HTERT RPE-1 (cell line): ENCODE measurements around the gene CCNYL1.
"Not testable (repeated sequence)": the region's sequence is repeated elsewhere in the genome, so short reads cannot be mapped to it uniquely, and the experiment has no call there.

Experiments used
- in situ Hi-C: fragments of 300-500 bp; cut with MboI; formaldehyde crosslinking; loops from 4 replicates; pipeline ENCODE4 v1.14.3; 2020; ENCODE audit warnings: low sequenced_read_pairs

The CCNYL1 gene

GRCh38 chr2:207710814-207711740 is at the start of gene CCNYL1:
TSS of gene CCNYL1 (plus strand) at chr2:207711640. CDS start at chr2:207711897, 257 bp downstream.
- in situ Hi-C loops = no loop called here

GRCh38 chr2:207662203-207662602 is 49.2 kb upstream of the CCNYL1 start:
- in situ Hi-C loops = no loop called here

GRCh38 chr2:207663870-207664545 is 47.4 kb upstream of the CCNYL1 start:
- in situ Hi-C loops = no loop called here

- in situ Hi-C loops = no loop called here
Observed at GRCh38 chr2:207670887-207671286, 40.6 kb upstream of the CCNYL1 start.

GRCh38 chr2:207673431-207673830 is 38.0 kb upstream of the CCNYL1 start:
- in situ Hi-C loops = no loop called here

- in situ Hi-C loops = no loop called here
Observed at GRCh38 chr2:207674266-207674774, 37.1 kb upstream of the CCNYL1 start.

GRCh38 chr2:207674826-207675225 is 36.6 kb upstream of the CCNYL1 start:
- in situ Hi-C loops = no loop called here

- in situ Hi-C loops = no loop called here
Observed at GRCh38 chr2:207676827-207677354, 34.5 kb upstream of the CCNYL1 start.

GRCh38 chr2:207681431-207681830 is 30.0 kb upstream of the CCNYL1 start:
- in situ Hi-C loops = no loop called here

GRCh38 chr2:207682557-207682956 is 28.9 kb upstream of the CCNYL1 start:
- in situ Hi-C loops = no loop called here

- in situ Hi-C loops = no loop called here
Observed at GRCh38 chr2:207683438-207683837, 28.0 kb upstream of the CCNYL1 start.

GRCh38 chr2:207683879-207684627 is 27.4 kb upstream of the CCNYL1 start:
- in situ Hi-C loops = no loop called here

- in situ Hi-C loops = no loop called here
Observed at GRCh38 chr2:207686812-207687211, 24.6 kb upstream of the CCNYL1 start.

GRCh38 chr2:207688597-207688996 is 22.8 kb upstream of the CCNYL1 start:
- in situ Hi-C loops = no loop called here

- in situ Hi-C loops = not testable (repeated sequence)
Observed at GRCh38 chr2:207690845-207691461, 20.5 kb upstream of the CCNYL1 start.

- in situ Hi-C loops = no loop called here
Observed at GRCh38 chr2:207692206-207693065, 19.0 kb upstream of the CCNYL1 start.

GRCh38 chr2:207693641-207694249 is 17.7 kb upstream of the CCNYL1 start:
- in situ Hi-C loops = no loop called here

GRCh38 chr2:207694811-207695281 is 16.6 kb upstream of the CCNYL1 start:
- in situ Hi-C loops = no loop called here

GRCh38 chr2:207695293-207695692 is 16.1 kb upstream of the CCNYL1 start:
- in situ Hi-C loops = no loop called here
